Measurements from ENCODE around the gene ATAD3A.

DNA sequence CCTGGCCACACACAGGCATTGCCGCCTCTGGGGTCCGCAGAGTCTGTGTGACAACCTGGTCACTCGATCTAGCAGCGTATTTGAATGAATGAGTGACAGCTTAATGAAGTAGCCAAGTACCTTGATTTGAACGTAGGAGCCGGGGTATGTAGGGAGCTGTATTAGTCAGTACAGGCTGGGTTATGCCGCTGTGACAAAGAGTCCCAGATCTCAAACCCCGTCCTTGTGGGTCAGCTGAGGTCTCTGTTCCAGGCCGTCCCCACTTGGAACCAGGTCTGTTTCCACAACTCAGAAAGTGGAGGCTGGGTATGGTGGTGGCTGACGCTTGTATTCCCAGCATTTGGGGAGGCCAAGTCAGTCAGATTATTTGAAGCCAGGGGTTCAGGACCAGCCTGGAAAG is 20.4 kb upstream of the ATAD3A start:
- TF ChIP-seq, protein P1, sequence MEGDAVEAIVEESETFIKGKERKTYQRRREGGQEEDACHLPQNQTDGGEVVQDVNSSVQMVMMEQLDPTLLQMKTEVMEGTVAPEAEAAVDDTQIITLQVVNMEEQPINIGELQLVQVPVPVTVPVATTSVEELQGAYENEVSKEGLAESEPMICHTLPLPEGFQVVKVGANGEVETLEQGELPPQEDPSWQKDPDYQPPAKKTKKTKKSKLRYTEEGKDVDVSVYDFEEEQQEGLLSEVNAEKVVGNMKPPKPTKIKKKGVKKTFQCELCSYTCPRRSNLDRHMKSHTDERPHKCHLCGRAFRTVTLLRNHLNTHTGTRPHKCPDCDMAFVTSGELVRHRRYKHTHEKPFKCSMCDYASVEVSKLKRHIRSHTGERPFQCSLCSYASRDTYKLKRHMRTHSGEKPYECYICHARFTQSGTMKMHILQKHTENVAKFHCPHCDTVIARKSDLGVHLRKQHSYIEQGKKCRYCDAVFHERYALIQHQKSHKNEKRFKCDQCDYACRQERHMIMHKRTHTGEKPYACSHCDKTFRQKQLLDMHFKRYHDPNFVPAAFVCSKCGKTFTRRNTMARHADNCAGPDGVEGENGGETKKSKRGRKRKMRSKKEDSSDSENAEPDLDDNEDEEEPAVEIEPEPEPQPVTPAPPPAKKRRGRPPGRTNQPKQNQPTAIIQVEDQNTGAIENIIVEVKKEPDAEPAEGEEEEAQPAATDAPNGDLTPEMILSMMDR (IDR thresholded peaks at IDR 0.05) = no peak
- no peak for TF ChIP-seq POLR2A (IDR thresholded peaks at IDR 0.05)

All from Peyer's patch (tissue), 4 donors.